IPS DF 19.7 (cell line): ENCODE measurements around the gene KCTD3.

ENCODE experiments used
- DNase-seq: peaks from one replicate; pipeline ENCODE4 v3.0.0-alpha.2; 2013; ENCODE audit warnings: low read depth, low spot score

KCTD3 gene

GRCh38 chr1:215556996-215557395, 10.1 kb upstream of the KCTD3 start:
- DNase-seq: no peak

GRCh38 chr1:215557504-215557903, 9.6 kb upstream of the KCTD3 start:
- DNase-seq: no peak

- no peak for DNase-seq
Observed at GRCh38 chr1:215557992-215558626, 9.0 kb upstream of the KCTD3 start.

- no peak for DNase-seq
Observed at GRCh38 chr1:215567491-215568298, 591 bp downstream of the KCTD3 start.

- DNase-seq: no peak
Observed at GRCh38 chr1:215568299-215568692, 1.2 kb downstream of the KCTD3 start.

GRCh38 chr1:215569986-215570824, 3.1 kb downstream of the KCTD3 start:
- DNase-seq: no peak

GRCh38 chr1:215581896-215582295, 14.8 kb downstream of the KCTD3 start:
- DNase-seq: no peak

GRCh38 chr1:215583185-215583749, 16.2 kb downstream of the KCTD3 start:
- no peak for DNase-seq

GRCh38 chr1:215584389-215584788, 17.3 kb downstream of the KCTD3 start:
- no peak for DNase-seq

GRCh38 chr1:215589650-215590435, 22.7 kb downstream of the KCTD3 start:
- no peak for DNase-seq

GRCh38 chr1:215590779-215591491, 23.8 kb downstream of the KCTD3 start:
- no peak for DNase-seq

GRCh38 chr1:215594640-215595039, 27.5 kb downstream of the KCTD3 start:
- DNase-seq: no peak

- DNase-seq: no peak
Observed at GRCh38 chr1:215595231-215595630, 28.1 kb downstream of the KCTD3 start.

GRCh38 chr1:215597961-215598360, 30.9 kb downstream of the KCTD3 start:
- no peak for DNase-seq

- no peak for DNase-seq
Observed at GRCh38 chr1:215599418-215600074, 32.4 kb downstream of the KCTD3 start.

- DNase-seq: no peak
Observed at GRCh38 chr1:215600258-215600792, 33.2 kb downstream of the KCTD3 start.

GRCh38 chr1:215600867-215601266, 33.8 kb downstream of the KCTD3 start:
- DNase-seq: no peak

- DNase-seq: no peak
Observed at GRCh38 chr1:215601276-215601675, 34.2 kb downstream of the KCTD3 start.

GRCh38 chr1:215603319-215603718, 36.2 kb downstream of the KCTD3 start:
- no peak for DNase-seq
